HG03139 (cell line): ENCODE results near the gene CD248.
A peak's percentile ranks its signal among the peaks of the same experiment; 100 is the strongest.
"Not testable (repeated sequence)": the region's sequence is repeated elsewhere in the genome, so short reads cannot be mapped to it uniquely, and the experiment has no call there.

Experiments
- ATAC-seq: cut with Tn5 transposase; IDR thresholded peaks from one replicate; pipeline ENCODE4 v1.9.1; 2021; ENCODE audit not compliant: unreplicated experiment

CD248 gene

GRCh38 chr11:66316849-66317251 is at the start of gene CD248:
Gene CD248, minus strand, starts transcription at chr11:66317044. Its CDS starts 17 bp downstream, at chr11:66317027.
- ATAC-seq = no peak

DNA sequence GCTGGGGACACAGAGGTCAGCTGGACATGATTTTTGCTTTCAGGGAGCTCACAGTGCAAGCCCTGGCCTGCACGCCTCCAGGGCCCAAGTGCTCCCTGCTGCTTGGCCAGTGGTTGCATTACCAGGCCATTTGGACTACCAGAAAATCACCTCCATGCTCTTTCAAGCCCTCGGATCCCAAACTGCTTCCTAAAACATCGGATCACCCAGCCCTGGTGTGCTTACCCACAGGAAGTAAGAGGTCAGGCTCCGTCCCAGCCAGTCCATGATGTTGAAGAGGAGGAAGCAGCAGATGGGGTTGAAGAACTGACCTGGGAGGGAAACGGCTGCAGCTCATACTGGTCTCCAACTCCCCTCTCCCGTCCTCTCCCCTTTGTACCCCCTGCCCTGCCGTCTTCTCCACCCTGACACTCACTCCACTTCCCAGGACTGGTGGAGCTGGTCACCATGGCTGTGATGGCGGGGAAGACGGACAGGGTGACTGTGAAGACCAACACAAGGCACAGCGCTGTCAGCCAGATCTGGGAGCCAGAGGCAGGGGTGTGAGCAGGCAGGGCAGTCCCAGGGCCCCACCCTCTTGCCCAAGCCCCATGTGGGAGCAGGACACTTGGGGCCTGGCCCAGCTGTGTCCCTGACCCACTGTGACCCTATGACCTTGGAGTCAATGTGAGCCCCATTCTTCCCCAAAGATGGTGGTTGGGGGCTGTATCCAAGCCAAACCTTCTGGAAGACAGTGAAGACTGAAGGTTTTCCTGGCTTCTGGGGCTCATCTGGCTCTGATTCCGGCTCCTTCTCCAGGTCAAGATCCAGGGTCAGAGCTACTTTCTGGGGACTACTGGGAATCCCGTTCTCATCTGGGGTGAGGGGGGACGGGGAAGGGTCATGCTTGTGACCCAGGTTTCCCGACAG is 49.1 kb upstream of the CD248 start:
- no peak for ATAC-seq

- no peak for ATAC-seq
Observed at GRCh38 chr11:66365166-66365565, 48.3 kb upstream of the CD248 start.

DNA sequence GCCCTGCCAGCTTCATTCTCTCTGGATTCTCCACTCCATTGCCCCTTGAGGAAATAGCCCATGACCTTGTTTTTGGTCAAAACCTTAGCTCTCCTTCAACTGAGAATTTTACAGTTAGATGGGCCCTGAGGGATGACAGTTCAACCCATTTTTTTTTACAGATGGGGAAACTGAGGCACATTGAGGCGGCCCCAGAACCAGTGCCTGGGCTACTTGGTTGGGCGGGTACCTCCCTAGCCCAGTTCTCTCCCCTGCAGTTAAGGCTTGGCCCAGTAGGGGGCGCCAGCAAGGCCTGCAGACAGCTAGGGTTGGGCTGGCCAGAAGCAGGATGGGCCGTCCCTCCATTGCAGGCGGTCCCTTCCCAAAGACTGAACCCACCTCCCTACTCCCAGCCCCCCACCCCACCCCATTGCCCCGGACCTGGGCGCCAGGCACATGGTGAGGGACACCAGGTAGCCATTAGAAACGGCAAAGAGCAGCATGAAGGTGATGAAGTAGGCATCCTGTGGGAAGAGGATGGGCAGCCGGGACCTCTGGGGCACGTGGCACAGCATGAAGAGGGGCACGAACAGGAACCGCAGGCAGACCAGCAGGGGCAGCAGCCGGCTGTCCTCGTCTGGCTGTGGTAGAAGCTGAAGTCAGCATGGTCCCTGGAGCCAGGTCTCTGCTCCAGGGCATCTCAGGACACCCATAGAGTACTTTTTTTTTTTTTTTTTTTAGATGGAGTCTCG is 47.1 kb upstream of the CD248 start:
- no peak for ATAC-seq

- no peak for ATAC-seq
Observed at GRCh38 chr11:66363187-66363601, 46.4 kb upstream of the CD248 start.

GRCh38 chr11:66362481-66363147 is 45.8 kb upstream of the CD248 start:
- no peak for ATAC-seq

DNA sequence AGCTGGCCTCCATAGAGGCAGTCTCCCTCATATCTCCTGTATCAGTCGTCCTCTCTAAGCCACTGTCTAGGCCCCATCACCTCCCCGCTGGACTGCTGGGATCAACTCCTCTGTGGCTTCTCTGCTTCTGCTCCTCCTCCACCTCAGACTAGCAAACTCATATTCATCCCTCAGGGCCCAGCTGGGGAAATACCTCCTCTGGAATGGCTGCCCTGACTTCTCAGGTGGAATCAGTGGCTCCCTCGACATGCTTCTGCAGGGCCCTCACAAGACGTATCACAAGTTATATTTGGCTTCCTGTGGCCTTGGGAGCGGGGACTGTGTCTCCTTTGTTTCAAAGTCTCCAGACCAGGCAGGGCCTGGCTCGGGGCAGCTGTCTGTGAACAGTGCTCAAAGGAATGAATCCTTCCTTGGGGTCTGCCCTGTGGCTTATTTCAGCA is 44.7 kb upstream of the CD248 start:
- no peak for ATAC-seq

GRCh38 chr11:66360406-66361073 is 43.7 kb upstream of the CD248 start:
- no peak for ATAC-seq

DNA sequence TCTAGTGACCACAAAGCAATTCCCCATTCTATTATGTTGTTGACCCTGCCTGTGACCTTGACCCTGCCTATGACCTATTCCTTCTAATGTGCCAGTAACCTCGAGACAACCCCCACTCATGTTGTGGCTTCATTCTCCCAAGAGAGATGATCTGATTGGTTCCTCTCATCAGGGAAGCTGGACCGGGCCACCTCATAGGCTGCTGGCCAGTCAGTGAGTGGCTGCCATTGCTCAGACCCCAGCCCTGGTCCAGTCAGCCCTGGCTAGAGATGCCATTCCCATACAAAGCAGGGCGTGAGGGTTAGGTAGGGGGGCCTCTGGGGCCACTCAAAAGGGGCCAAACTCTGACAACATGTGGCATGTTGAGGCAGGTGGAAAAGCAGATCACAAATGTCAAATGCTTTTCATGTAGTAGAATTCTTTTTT is 42.8 kb upstream of the CD248 start:
- no peak for ATAC-seq

GRCh38 chr11:66350560-66351235 is 33.9 kb upstream of the CD248 start:
- ATAC-seq = not testable (repeated sequence)

DNA sequence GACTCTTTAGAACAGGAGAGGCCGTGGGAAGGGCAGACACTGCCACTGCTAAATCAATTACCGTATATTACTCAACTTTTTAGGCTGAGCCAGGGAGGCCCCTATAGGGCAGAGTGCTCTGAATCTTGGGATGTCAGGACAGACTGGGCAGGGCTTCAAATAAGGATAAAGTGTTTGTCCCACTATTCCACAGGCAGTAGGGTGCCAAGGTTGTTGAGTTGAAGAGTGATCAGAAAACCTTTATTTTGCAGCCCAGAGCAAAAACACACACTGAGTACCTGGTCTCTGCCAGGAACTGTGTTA is 32.2 kb upstream of the CD248 start:
- ATAC-seq = no peak

DNA sequence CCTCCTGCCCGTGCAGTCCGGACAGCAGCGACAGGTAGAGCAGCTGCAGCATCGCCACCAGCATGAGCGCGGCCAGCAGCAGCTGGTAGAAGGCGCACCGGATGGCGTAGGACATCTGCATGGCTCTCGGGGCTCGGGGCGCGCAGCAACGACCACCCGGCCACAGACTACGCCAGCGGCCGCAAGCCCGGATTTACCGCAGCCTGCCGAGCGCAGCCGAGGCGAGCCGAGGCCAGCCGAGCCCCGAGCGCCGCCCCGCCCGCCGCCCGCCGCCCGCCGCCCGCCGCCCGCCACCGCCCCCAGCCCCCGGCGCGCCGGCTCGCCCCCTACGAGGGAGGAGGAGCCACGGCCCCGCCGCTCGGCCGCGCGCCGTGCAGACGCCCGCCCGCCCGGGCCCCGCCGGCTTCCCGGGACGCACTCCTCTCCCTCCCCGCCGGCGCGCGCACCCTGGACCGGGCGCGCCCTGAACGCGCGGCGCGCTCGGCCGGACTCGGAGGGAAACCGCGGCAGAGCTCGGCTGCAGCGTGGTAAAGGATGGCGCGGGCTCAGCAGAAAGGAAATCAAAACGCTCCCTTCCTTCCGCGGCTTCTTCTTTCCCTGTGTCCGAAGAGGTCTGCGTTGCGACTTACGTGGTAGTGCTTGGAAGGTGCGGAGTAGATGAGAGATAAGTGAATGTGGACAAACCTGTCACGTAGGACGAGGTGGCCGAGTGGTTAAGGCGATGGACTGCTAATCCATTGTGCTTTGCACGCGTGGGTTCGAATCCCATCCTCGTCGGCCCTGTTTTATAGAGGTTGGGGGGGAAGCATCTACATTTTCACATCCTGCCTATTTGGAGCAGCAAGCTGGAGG is 30.8 kb upstream of the CD248 start, which contains the start of gene B4GAT1:
Gene B4GAT1 (minus strand): TSS at position 205 of the 852 bp plus-strand sequence. CDS start 84 bp downstream, at position 121.
- ATAC-seq = peak; percentile 39

- no peak for ATAC-seq
Observed at GRCh38 chr11:66346476-66347424, 29.9 kb upstream of the CD248 start.

DNA sequence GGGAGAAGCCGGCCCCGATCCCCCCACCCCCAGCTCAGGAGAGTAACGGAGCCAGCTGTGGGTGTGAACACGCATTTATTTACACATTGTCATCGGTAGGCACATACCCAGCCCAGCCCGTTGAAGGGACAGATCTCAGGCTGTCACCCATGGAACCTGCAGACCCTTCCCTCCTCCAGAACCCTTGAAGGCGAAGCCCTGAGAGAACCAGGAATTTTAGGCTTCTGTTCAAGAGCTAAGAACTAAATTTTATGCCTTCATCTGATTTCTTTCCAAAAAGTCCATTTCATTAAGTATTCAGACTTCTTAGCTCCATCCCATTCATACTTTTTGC is 28.4 kb upstream of the CD248 start:
- ATAC-seq = peak; percentile 3

DNA sequence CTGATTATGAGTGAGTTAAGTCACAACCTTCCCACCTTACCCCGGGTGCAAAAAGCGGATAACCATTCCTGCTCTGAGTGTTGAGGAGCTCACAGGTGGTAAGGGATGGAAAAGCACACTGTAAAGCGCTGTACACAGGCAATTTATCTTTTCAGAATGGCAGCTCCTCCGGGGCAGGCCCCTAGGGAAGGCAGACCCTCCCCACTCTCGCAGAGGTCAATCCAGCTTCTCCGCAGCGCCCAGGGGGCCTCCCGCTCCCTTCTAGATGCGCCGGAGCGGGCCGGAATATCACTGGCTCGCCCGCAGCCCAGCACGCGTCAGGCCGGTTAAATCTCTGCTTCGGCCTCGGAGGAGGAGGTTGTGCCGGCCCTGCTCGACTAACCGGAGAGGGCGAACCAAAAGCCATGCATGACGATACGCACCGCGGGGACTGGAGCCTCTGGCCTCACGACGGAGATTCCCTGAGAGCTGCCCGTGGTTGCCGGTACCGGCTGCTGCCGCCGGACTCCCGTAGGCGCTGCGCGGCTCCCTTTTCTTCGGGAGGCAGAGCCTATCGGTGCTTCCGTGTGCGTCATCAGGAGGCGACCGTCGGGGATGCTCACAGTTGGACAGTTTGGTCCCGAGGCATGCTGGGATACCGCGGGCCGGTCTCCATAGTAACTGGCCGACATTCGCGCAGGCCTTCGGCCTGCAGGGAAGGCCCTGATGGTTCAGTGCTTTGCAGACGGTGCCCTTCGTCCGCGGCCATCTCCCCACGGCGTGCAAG is 27.9 kb upstream of the CD248 start, which contains the start of gene BRMS1:
Gene BRMS1 (minus strand): TSS at position 555 of the 766 bp plus-strand sequence. CDS start 2,870 bp downstream, outside the sequence.
- ATAC-seq = peak; percentile 47

DNA sequence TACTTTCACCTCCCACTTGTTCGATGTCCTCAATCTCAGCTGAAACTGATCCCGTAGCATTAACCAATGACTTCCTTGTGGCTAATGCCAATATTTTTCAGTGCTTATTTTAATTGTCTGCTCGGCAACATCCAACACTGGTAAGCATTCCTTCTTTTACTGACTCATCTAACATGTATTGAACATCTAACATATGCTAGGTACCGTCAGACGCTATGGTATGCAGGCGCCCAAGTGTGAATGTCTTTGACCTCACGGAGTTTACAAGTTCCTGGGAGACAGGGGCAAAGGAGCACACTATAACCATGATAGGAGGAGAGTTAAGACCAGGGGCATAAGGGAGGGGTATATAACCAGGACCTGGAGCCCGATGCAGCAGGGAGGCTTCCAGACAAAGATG is 26.3 kb upstream of the CD248 start:
- no peak for ATAC-seq

- ATAC-seq = no peak
Observed at GRCh38 chr11:66341502-66342126, 24.8 kb upstream of the CD248 start.
